CD14-positive monocyte (primary cell): ENCODE measurements around the gene APP. TPM values are rescaled to one million over a fixed set of nuclear protein-coding genes. Genes with fewer than 3 reads are reported as not detected.
A peak's percentile ranks its signal among the peaks of the same experiment; 100 is the strongest.

Experiments
- DNase-seq, 3 donors: peaks; one replicate each; pipeline ENCODE4 v3.0.0-alpha.2; 2011 to 2022
- H2AFZ ChIP-seq: 2 replicates; pipeline ENCODE4 v1.6.0; 2012; ENCODE audit warnings: mild to moderate bottlenecking, low read depth, low read length, inconsistent platforms; ENCODE audit not compliant: insufficient read depth, poor library complexity, severe bottlenecking
- H3K27ac ChIP-seq, 2 donors: 1 replicate in 1 of 2; 2 replicates in 1 of 2; pipeline ENCODE4 v1.5.1; 2012 to 2013; ENCODE audit warnings: low read length in 2 of 2, control low read depth in 1 of 2, inconsistent platforms in 1 of 2, low read depth in 1 of 2, mild to moderate bottlenecking in 1 of 2
- H3K27me3 ChIP-seq, 2 donors: one replicate each; pipeline versions ENCODE4 v1.6.0 to v1.6.1; 2011 to 2013; ENCODE audit warnings: low read length in 2 of 2; ENCODE audit not compliant: control insufficient read depth in 2 of 2, insufficient read depth in 2 of 2
- H3K36me3 ChIP-seq, 2 donors: replicated peaks in 1 of 2; 1 replicate in 1 of 2; 2 replicates in 1 of 2; pipeline versions ENCODE4 v1.5.1 to v1.6.1; 2012 to 2013; ENCODE audit warnings: low read length in 2 of 2, control low read depth in 1 of 2, inconsistent platforms in 1 of 2, mild to moderate bottlenecking in 1 of 2; ENCODE audit not compliant: insufficient read depth in 2 of 2, control insufficient read depth in 1 of 2
- H3K4me1 ChIP-seq, 2 donors: 1 replicate in 1 of 2; 2 replicates in 1 of 2; pipeline versions ENCODE4 v1.5.1 to v1.6.1; 2012 to 2013; ENCODE audit warnings: low read length in 2 of 2, control low read depth in 1 of 2, inconsistent platforms in 1 of 2, mild to moderate bottlenecking in 1 of 2, moderate library complexity in 1 of 2; ENCODE audit not compliant: insufficient read depth in 2 of 2, control insufficient read depth in 1 of 2
- H3K4me2 ChIP-seq: replicated peaks from 2 replicates; pipeline ENCODE3; 2012; ENCODE audit warnings: low read length, moderate library complexity, mild to moderate bottlenecking; ENCODE audit not compliant: poor library complexity, severe bottlenecking; ENCODE audit errors: extremely low read depth
- H3K4me3 ChIP-seq, 3 experiments: fragments of 200-600 bp in 1 of 3; sonication (generic) in 1 of 3; replicated peaks in 1 of 3; 1 replicate in 2 of 3; 2 replicates in 1 of 3; pipeline ENCODE4 v1.5.1; 2011 to 2013; ENCODE audit warnings: low read length in 3 of 3, mild to moderate bottlenecking in 3 of 3, control low read depth in 2 of 3, low read depth in 2 of 3, inconsistent platforms in 1 of 3, moderate library complexity in 1 of 3
- H3K79me2 ChIP-seq: 2 replicates; pipeline ENCODE4 v1.6.0; 2012; ENCODE audit warnings: mild to moderate bottlenecking, control low read depth, inconsistent platforms, low read length, moderate library complexity; ENCODE audit not compliant: insufficient read depth
- H3K9ac ChIP-seq: 2 replicates; pipeline ENCODE4 v1.6.0; 2017; ENCODE audit warnings: low read length, mild to moderate bottlenecking; ENCODE audit not compliant: insufficient read depth, poor library complexity, severe bottlenecking
- H3K9me3 ChIP-seq, 2 donors: replicated peaks in 1 of 2; 1 replicate in 1 of 2; 2 replicates in 1 of 2; pipeline versions ENCODE4 v1.5.1 to v1.6.1; 2012 to 2013; ENCODE audit warnings: low read length in 2 of 2, control low read depth in 1 of 2; ENCODE audit not compliant: control insufficient read depth in 1 of 2, insufficient read depth in 1 of 2
- H4K20me1 ChIP-seq: 2 replicates; pipeline ENCODE4 v1.6.0; 2012; ENCODE audit warnings: mild to moderate bottlenecking, low read length, control low read depth, moderate library complexity; ENCODE audit not compliant: insufficient read depth
- H3K27ac Mint-ChIP-seq, 7 donors: one replicate each; pipeline ENCODE4 v1.8.0; 2020; ENCODE audit warnings: mild to moderate bottlenecking in 7 of 7, mixed read lengths in 7 of 7, moderate library complexity in 6 of 7, inconsistent platforms in 2 of 7
- H3K27me3 Mint-ChIP-seq, 3 donors: one replicate each; pipeline ENCODE4 v1.8.0; 2021 to 2022; ENCODE audit warnings: low read depth in 3 of 3, mild to moderate bottlenecking in 3 of 3, mixed read lengths in 3 of 3, moderate library complexity in 3 of 3, inconsistent platforms in 1 of 3
- H3K36me3 Mint-ChIP-seq, 2 donors: one replicate each; pipeline ENCODE4 v1.8.0; 2020; ENCODE audit warnings: mixed read lengths in 2 of 2, inconsistent platforms in 1 of 2, mild to moderate bottlenecking in 1 of 2
- H3K4me1 Mint-ChIP-seq: one replicate; pipeline ENCODE4 v1.8.0; 2020; ENCODE audit warnings: mild to moderate bottlenecking, mixed read lengths
- H3K4me3 Mint-ChIP-seq, 2 donors: one replicate each; pipeline ENCODE4 v1.8.0; 2020; ENCODE audit warnings: mild to moderate bottlenecking in 2 of 2, mixed read lengths in 2 of 2, moderate library complexity in 1 of 2
- H3K9me3 Mint-ChIP-seq, 7 donors: one replicate each; pipeline ENCODE4 v1.8.0; 2020 to 2022; ENCODE audit warnings: mixed read lengths in 7 of 7, mild to moderate bottlenecking in 6 of 7, moderate library complexity in 6 of 7, inconsistent platforms in 2 of 7
- CTCF ChIP-seq: fragments of 200-600 bp; IDR thresholded peaks from one replicate; pipeline ENCODE4 v1.8.0; 2022; ENCODE audit warnings: antibody characterized with exemption, mild to moderate bottlenecking
- WGBS: methylation state at CpG from one replicate; pipeline ENCODE4 v1.1.5; 2013; ENCODE audit warnings: missing lambda C conversion rate; ENCODE audit not compliant: insufficient coverage; 5-methylcytosine and 5-hydroxymethylcytosine counted together
- intact Hi-C, 2 donors: fragments of 100-400 bp; cut with micrococcal nuclease; formaldehyde crosslinking; loops; one replicate each; pipeline versions ENCODE4 v1.15.0 to v1.15.1; 2023
- polyA plus RNA-seq, 3 donors: library from polyadenylated mRNA; depleted of rRNA in 1 of 3; unstranded in 2 of 3; stranded (reverse) in 1 of 3; fragments of 300-500 nt in 2 of 3; fragments of >200 nt in 1 of 3; fragmentation: Illumina TruSeq in 2 of 3; gene quantifications; 1 replicate in 2 of 3; 2 replicates in 1 of 3; pipeline ENCODE4 v1.2.3, GENCODE V29; 2012 to 2021

Gene APP
- polyA plus RNA-seq, 3 donors = 28.0 to 118 (median 35.1) TPM

- no peak for TF ChIP-seq CTCF
- Histone ChIP-seq H2AFZ (no peak overlapping the region), H3K27ac (peak overlapping the region in 1 of 2 donors; percentile 6), H3K36me3 (peaks cover 18 to 43% of the 10 kb centered on the region in 2 donors), H3K9ac (no peak overlapping the region), H4K20me1 (no peaks in the 10 kb centered on the region), H3K4me2 (no peak overlapping the region), H3K4me3 (no peak overlapping the region), H3K27me3 (no peaks in the 10 kb centered on the region), H3K79me2 (no peaks in the 10 kb centered on the region), H3K9me3 (no peaks in the 10 kb centered on the region), H3K4me1 (no peaks in the 10 kb centered on the region)
- intact Hi-C loops = no loop called here
- Mint-ChIP-seq H3K36me3 (peaks cover 21 to 40% of the 10 kb centered on the region in 2 donors), H3K4me3 (no peak overlapping the region), H3K27ac (no peak overlapping the region), H3K27me3 (no peaks in the 10 kb centered on the region), H3K9me3 (no peaks in the 10 kb centered on the region), H3K4me1 (peaks cover 8% of the 10 kb centered on the region)
- 80% methylated on average over 1 of the region's 5 CpGs for WGBS
- DNase-seq = no peak
Observed at GRCh38 chr21:26001356-26001755, 169.2 kb downstream of the APP start.

- Histone ChIP-seq H3K4me2 (peak overlapping the region; percentile 32), H3K36me3 (peaks cover 18 to 56% of the 10 kb centered on the region in 2 donors), H3K4me3 (peak overlapping the region in 1 of 3 experiments; percentile 28), H3K27me3 (no peaks in the 10 kb centered on the region), H3K9me3 (no peaks in the 10 kb centered on the region), H3K27ac (no peak overlapping the region), H4K20me1 (no peaks in the 10 kb centered on the region), H3K4me1 (no peaks in the 10 kb centered on the region), H3K79me2 (no peaks in the 10 kb centered on the region), H3K9ac (no peak overlapping the region), H2AFZ (no peak overlapping the region)
- intact Hi-C loops = no loop called here
- no peak for TF ChIP-seq CTCF
- Mint-ChIP-seq H3K9me3 (no peaks in the 10 kb centered on the region), H3K4me3 (peak overlapping the region; percentile 44 to 58), H3K36me3 (peaks cover 23 to 42% of the 10 kb centered on the region in 2 donors), H3K27ac (peak overlapping the region in 1 of 7 donors; percentile 7), H3K27me3 (no peaks in the 10 kb centered on the region), H3K4me1 (peaks cover 8% of the 10 kb centered on the region)
- WGBS = 77% methylated on average over 10 of the region's 19 CpGs
- no peak for DNase-seq
Observed at GRCh38 chr21:25999921-26000582, 170.5 kb downstream of the APP start.
